ENCODE measurements around the gene MTA3. TPM values are rescaled to one million over a fixed set of nuclear protein-coding genes. Genes with fewer than 3 reads are reported as not detected.

The MTA3 gene
- total and polyA plus RNA-seq, 10 donors: 11.6 to 42.9 (median 28.5) TPM

DNA sequence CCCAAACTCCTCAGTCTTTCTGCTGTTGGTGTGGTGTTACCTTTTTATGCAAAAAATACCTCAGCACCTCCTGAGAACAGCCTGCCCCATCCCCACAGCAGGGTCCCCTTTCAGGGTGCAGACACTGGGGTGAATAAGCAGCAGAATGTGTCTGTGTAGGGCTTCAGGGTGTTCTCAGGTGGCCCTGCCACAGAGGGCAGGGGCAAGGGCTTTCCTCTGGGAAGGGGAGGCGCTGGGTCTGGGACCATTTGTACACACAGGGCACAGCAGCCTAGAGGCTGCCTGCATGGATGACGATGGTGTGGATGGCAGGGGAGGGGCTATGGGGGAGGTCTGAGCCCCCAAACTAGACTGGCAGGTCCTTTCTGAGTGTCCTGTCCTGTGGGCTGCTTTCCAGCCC, 221.3 kb downstream of the MTA3 start:
- TF ChIP-seq POLR2A (IDR thresholded peaks at IDR 0.05): no peak
- TF ChIP-seq POLR2AphosphoS5 (IDR thresholded peaks at IDR 0.05): no peak
- TF ChIP-seq, protein P1, sequence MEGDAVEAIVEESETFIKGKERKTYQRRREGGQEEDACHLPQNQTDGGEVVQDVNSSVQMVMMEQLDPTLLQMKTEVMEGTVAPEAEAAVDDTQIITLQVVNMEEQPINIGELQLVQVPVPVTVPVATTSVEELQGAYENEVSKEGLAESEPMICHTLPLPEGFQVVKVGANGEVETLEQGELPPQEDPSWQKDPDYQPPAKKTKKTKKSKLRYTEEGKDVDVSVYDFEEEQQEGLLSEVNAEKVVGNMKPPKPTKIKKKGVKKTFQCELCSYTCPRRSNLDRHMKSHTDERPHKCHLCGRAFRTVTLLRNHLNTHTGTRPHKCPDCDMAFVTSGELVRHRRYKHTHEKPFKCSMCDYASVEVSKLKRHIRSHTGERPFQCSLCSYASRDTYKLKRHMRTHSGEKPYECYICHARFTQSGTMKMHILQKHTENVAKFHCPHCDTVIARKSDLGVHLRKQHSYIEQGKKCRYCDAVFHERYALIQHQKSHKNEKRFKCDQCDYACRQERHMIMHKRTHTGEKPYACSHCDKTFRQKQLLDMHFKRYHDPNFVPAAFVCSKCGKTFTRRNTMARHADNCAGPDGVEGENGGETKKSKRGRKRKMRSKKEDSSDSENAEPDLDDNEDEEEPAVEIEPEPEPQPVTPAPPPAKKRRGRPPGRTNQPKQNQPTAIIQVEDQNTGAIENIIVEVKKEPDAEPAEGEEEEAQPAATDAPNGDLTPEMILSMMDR (IDR thresholded peaks at IDR 0.05 in 8 of 11, conservative IDR thresholded peaks at IDR 0.05 in 3 of 11): no peak
- intact Hi-C loops (cut with DNase I; ENCODE audit: low total_unique reads): no loop called here
- no peak overlapping the region for H3K27ac ChIP-seq
- DNase-seq: no peak
- peaks cover 0 to 20% (median 7%) of the 10 kb centered on the region in 7 donors for H3K27me3 ChIP-seq (replicated peaks in 1 of 7)
- H3K4me3 ChIP-seq: no peak overlapping the region
- WGBS, 5 donors: 79 to 90% (median 83%) methylated on average over 2 of the region's 2 CpGs
- H3K36me3 ChIP-seq: peaks cover 0 to 9% (median 0%) of the 10 kb centered on the region in 6 donors
- H3K9me3 ChIP-seq: no peaks in the 10 kb centered on the region
- peaks cover 0 to 35% (median 21%) of the 10 kb centered on the region in 6 donors for H3K4me1 ChIP-seq

DNA sequence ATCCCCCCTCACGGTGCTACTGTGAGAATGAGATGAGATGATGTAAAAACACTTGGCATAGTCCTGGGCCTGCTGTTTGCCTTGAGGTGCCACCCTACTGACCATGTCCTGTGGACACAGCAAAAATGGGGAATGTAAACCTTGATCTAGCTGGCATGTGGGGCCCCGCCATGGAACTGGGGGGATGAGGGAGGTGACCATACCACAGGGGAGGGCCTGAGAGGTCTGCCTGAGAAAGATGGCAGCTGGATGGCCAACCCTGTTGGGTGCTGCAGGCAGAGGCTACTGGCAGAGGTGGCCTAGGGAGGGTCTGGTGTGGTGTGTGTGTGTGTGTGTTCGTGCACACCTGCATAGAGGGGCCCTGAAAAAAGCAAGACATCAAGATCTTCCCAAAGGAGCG, 223.2 kb downstream of the MTA3 start:
- peaks cover 0 to 20% (median 7%) of the 10 kb centered on the region in 7 donors for H3K27me3 ChIP-seq (replicated peaks in 1 of 7)
- H3K27ac ChIP-seq: peak overlapping the region in 6 of 8 donors; percentile 78 to 88 (median 84)
- peaks cover 0 to 53% (median 28%) of the 10 kb centered on the region in 6 donors for H3K4me1 ChIP-seq
- peaks cover 0 to 6% (median 0%) of the 10 kb centered on the region in 6 donors for H3K36me3 ChIP-seq
- 64 to 86% (median 72%) methylated on average over 4 of the region's 4 CpGs for WGBS, 5 donors
- no peaks in the 10 kb centered on the region for H3K9me3 ChIP-seq
- intact Hi-C loops (cut with DNase I; ENCODE audit: low total_unique reads): no loop called here
- H3K4me3 ChIP-seq: peak overlapping the region in 5 of 8 donors; percentile 53 to 81 (median 64)
- TF ChIP-seq POLR2A (IDR thresholded peaks at IDR 0.05): no peak
- TF ChIP-seq POLR2AphosphoS5 (IDR thresholded peaks at IDR 0.05): no peak
- TF ChIP-seq, protein P1 (IDR thresholded peaks at IDR 0.05 in 8 of 11, conservative IDR thresholded peaks at IDR 0.05 in 3 of 11): no peak
- DNase-seq: no peak

DNA sequence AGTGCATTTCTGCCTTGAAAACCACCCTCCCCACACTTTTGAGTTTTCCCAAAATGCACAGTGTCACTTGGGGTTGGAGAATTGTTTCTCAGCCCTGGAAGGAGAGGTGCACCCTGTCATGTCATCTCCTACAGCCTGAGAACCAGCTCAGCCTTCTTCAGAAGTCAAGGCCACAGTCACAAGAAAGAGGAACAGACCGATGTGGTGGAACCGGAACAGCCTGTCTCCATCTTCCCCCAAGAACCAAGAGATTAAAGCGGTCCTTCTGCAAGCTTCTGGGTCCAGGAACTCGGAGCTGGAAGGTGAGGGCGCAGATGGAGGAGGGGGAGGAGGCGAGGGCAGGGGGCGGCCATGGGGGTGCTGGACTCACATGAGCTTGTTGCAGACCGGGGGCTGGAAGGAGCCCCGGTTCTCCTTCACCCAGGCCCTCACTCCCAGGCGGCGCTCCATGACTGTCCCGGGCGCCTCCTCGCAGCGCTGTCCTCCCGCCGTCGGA, 223.7 kb downstream of the MTA3 start:
- no peaks in the 10 kb centered on the region for H3K9me3 ChIP-seq
- peak overlapping the region; percentile 51 to 81 (median 62) for H3K4me3 ChIP-seq
- TF ChIP-seq POLR2AphosphoS5 (IDR thresholded peaks at IDR 0.05): no peak
- TF ChIP-seq, protein P1 (IDR thresholded peaks at IDR 0.05 in 8 of 11, conservative IDR thresholded peaks at IDR 0.05 in 3 of 11): no peak
- no peak for TF ChIP-seq POLR2A (IDR thresholded peaks at IDR 0.05)
- intact Hi-C loops (cut with DNase I; ENCODE audit: low total_unique reads): no loop called here
- H3K4me1 ChIP-seq: peaks cover 0 to 53% (median 31%) of the 10 kb centered on the region in 6 donors
- peaks cover 0 to 20% (median 7%) of the 10 kb centered on the region in 7 donors for H3K27me3 ChIP-seq (replicated peaks in 1 of 7)
- WGBS, 5 donors: 0 to 10% (median 4%) methylated on average over 7 to 18 of the region's 18 CpGs
- H3K36me3 ChIP-seq: peaks cover 0 to 2% (median 0%) of the 10 kb centered on the region in 6 donors
- DNase-seq: no peak
- peak overlapping the region; percentile 62 to 88 (median 84) for H3K27ac ChIP-seq

DNA sequence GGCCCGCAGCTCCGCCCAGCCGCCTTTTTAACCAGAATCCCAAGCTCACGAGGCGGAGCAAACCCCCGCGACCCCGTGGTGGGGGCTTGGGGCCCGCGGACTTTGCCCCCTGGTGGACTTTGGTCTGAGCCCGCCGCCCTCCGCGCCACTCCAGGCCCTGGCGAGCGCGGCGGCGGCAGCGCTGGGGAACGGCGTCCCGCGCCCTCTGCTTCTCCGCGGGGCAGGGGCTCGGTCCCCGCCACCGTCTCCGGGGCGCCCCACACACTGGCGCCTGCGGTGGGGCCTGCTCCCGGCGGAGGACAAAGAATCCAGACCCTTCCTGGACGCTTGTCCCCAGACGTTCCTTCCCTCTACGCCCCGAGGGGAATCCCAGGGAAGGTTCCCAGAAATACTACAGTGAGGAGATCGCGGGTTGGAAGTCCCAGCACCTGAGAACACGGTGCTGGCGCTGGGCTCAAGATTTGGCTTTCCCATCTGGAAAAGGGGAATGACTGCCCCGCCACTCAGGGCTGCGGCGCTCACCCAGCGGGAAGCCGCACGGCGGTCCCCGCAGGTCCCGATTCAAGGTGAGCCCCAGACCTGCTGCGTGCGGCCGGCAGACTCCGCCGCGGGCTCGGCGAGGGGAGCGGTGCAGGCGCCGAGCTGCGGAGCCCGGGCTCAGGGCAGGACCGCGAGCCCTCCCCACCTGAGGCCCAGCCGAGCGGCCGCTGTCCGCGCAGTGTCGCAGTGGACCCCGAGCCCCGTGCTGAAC, 224.3 kb downstream of the MTA3 start, which contains the start of gene HAAO:
HAAO (minus strand) TSS at position 1 of the 751 bp plus-strand sequence. CDS start 47 bp downstream, outside the sequence.
- TF ChIP-seq POLR2A (IDR thresholded peaks at IDR 0.05) (no peak), POLR2AphosphoS5 (IDR thresholded peaks at IDR 0.05) (peak in 2 of 3 donors; percentile 52 to 68)
- TF ChIP-seq, protein P1 (IDR thresholded peaks at IDR 0.05 in 8 of 11, conservative IDR thresholded peaks at IDR 0.05 in 3 of 11): peak in 3 of 11 experiments; percentile 27 to 52 (median 29)
- H3K4me3 ChIP-seq: peak within 1 kb of the TSS; percentile 51 to 81 (median 62)
- H3K4me1 ChIP-seq: peaks cover 0 to 53% (median 34%) of the 10 kb centered on the region in 6 donors
- H3K36me3 ChIP-seq: no peaks in the 10 kb centered on the region
- no peaks in the 10 kb centered on the region for H3K9me3 ChIP-seq
- peak; percentile 86 for DNase-seq
- H3K27me3 ChIP-seq (replicated peaks in 1 of 7): peaks cover 0 to 20% (median 7%) of the 10 kb centered on the region in 7 donors
- WGBS, 5 donors: 0 to 3% (median 1%) methylated on average over 36 to 75 of the region's 75 CpGs
- H3K27ac ChIP-seq: peak within 1 kb of the TSS; percentile 62 to 88 (median 84)
- intact Hi-C loops (cut with DNase I; ENCODE audit: low total_unique reads): no loop called here
